Hepatocyte (in vitro differentiated cells): Measurements from ENCODE around the gene CRACDL. TPM values are rescaled to one million over a fixed set of nuclear protein-coding genes. Genes with fewer than 3 reads are reported as not detected.

Source experiments
- DNase-seq: peaks from one replicate; pipeline ENCODE4 v3.0.0-alpha.2; 2016; ENCODE audit warnings: low spot score
- H2AFZ ChIP-seq: fragments of 200-600 bp; sonication (generic); 2 replicates; pipeline ENCODE4 v1.6.0; 2016; ENCODE audit warnings: antibody characterized with exemption, mild to moderate bottlenecking
- H3K27ac ChIP-seq: fragments of 200-600 bp; sonication (generic); 2 replicates; pipeline ENCODE4 v1.5.1; 2016; ENCODE audit warnings: mild to moderate bottlenecking
- H3K27me3 ChIP-seq: fragments of 200-600 bp; sonication (generic); 2 replicates; pipeline ENCODE4 v1.6.1; 2016
- H3K36me3 ChIP-seq: fragments of 200-600 bp; sonication (generic); replicated peaks from 2 replicates; pipeline ENCODE4 v1.5.1; 2016; ENCODE audit warnings: low read depth; ENCODE audit not compliant: insufficient read depth
- H3K4me1 ChIP-seq: fragments of 200-600 bp; sonication (generic); 2 replicates; pipeline ENCODE4 v1.5.1; 2016; ENCODE audit warnings: mild to moderate bottlenecking, moderate library complexity; ENCODE audit not compliant: insufficient read depth
- H3K4me2 ChIP-seq: fragments of 200-600 bp; sonication (generic); 2 replicates; pipeline ENCODE4 v1.6.0; 2016
- H3K4me3 ChIP-seq: fragments of 200-600 bp; sonication (generic); 2 replicates; pipeline ENCODE4 v1.5.1; 2016; ENCODE audit warnings: mild to moderate bottlenecking
- H3K79me2 ChIP-seq: fragments of 200-600 bp; sonication (generic); 2 replicates; pipeline ENCODE4 v1.6.0; 2017; ENCODE audit warnings: mild to moderate bottlenecking
- H3K9me2 ChIP-seq: fragments of 200-600 bp; sonication (generic); replicated peaks from 2 replicates; pipeline ENCODE4 v1.6.0; 2017; ENCODE audit warnings: mild to moderate bottlenecking; ENCODE audit not compliant: insufficient read depth
- H3K9me3 ChIP-seq: fragments of 200-600 bp; sonication (generic); 2 replicates; pipeline ENCODE4 v1.5.1; 2016; ENCODE audit warnings: low read depth, mild to moderate bottlenecking
- H4K20me1 ChIP-seq: fragments of 200-600 bp; sonication (generic); 2 replicates; pipeline ENCODE4 v1.6.0; 2016; ENCODE audit warnings: mild to moderate bottlenecking; ENCODE audit not compliant: insufficient read depth, poor library complexity, severe bottlenecking
- EZH2 ChIP-seq: fragments of 200-600 bp; sonication (generic); IDR thresholded peaks from 2 replicates; pipeline ENCODE4 v1.6.1; 2016; ENCODE audit warnings: antibody characterized with exemption, mild to moderate bottlenecking, borderline replicate concordance
- EZH2phosphoT487 ChIP-seq: fragments of 200-600 bp; sonication (generic); IDR thresholded peaks from one replicate; pipeline ENCODE4 v1.6.1; 2018; ENCODE audit warnings: antibody characterized with exemption, mild to moderate bottlenecking, low read depth, moderate library complexity; ENCODE audit not compliant: unreplicated experiment, severe bottlenecking
- WGBS: methylation state at CpG from one replicate; pipeline ENCODE4 v1.1.6; 2016; ENCODE audit warnings: low lambda C conversion rate; ENCODE audit errors: missing lambda C conversion rate; 5-methylcytosine and 5-hydroxymethylcytosine counted together
- polyA plus RNA-seq: library from polyadenylated mRNA; unstranded; fragments of >200 nt; fragmentation: Nextera tagmentation; extraction: Ambion mirVana; gene quantifications from 2 replicates; pipeline ENCODE4 v1.2.1, GENCODE V29; 2016
- total RNA-seq: library from RNA; depleted of rRNA; stranded (reverse); fragments of >200 nt; gene quantifications from 2 replicates; pipeline ENCODE4 v1.2.3, GENCODE V29; 2014
- TF ChIP-seq, protein P1 (sequence below): fragments of 200-600 bp; sonication (generic); IDR thresholded peaks from 2 replicates; pipeline ENCODE4 v1.5.1; 2016; ENCODE audit warnings: antibody characterized with exemption, mild to moderate bottlenecking; ENCODE audit not compliant: poor library complexity

The CRACDL gene
- total and polyA plus RNA-seq, 2 experiments from 2014 or later, result 0.47 to 1.4 TPM

DNA sequence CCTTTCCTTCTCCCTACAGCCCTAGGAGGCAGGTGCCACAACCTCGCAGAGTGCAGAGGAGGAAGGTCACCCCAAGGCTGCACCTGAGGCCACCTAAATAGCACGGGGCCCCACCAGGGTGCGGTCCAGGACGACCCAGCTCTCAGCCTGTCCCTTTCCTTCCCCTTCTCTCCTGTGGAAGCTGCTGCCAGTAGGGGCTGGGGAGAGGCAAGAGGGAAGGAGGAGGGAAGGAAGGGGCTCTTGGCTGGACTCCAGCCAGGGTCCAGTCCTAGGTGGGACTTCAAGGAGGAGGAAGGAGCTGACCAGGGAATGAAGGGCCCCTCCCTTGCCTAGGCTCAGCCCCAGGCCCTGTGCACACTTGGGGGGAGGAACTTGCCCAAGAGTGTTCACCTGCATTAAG, 11.1 kb downstream of the CRACDL start:
- 53% methylated on average over 4 of the region's 4 CpGs for WGBS
- H3K9me3 ChIP-seq, result no peaks in the 10 kb centered on the region

DNA sequence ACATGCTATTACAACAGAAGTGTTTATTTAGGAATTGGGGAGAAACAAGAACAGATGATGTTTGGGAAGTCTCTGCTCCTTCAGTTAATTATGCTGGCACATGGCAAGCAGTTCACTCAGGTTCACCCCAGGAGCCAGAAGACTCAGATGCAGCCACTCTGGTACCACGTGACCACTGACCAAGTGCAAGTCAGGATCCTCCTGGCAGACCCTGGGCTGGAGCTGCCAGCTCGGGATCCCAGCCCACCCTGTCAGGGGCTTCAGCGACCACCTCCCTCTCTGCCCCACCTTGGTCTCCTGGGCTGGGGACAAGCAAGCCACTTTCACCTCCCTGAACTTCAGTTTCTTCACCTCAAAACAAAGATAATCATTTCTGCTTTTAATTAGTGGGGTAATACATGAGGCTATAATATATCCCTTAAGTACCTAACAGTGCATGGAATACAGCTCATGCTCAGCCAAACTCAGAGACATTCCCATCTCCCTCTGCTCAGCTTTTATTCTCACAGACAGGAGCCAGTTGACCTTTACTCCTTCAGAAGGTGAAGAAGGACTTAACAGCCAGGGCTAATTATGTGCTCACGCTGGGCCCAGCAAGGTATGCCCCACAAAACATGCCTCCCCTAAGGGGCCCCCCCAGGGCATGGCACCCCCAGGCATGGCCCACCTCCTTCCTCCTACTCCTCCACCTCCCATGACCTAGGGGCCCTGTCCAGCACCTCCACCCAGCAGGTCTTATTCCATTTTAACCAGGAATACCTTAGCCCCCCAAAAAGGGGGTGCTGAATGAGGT, 11.8 kb downstream of the CRACDL start:
- no peak overlapping the region for H2AFZ ChIP-seq
- no peak for DNase-seq
- no peak overlapping the region for H3K4me2 ChIP-seq
- H3K27me3 ChIP-seq, result peaks cover 5% of the 10 kb centered on the region
- H3K9me2 ChIP-seq, result no peaks in the 10 kb centered on the region
- no peaks in the 10 kb centered on the region for H4K20me1 ChIP-seq
- no peaks in the 10 kb centered on the region for H3K9me3 ChIP-seq
- H3K36me3 ChIP-seq, result no peaks in the 10 kb centered on the region
- TF ChIP-seq, protein P1, sequence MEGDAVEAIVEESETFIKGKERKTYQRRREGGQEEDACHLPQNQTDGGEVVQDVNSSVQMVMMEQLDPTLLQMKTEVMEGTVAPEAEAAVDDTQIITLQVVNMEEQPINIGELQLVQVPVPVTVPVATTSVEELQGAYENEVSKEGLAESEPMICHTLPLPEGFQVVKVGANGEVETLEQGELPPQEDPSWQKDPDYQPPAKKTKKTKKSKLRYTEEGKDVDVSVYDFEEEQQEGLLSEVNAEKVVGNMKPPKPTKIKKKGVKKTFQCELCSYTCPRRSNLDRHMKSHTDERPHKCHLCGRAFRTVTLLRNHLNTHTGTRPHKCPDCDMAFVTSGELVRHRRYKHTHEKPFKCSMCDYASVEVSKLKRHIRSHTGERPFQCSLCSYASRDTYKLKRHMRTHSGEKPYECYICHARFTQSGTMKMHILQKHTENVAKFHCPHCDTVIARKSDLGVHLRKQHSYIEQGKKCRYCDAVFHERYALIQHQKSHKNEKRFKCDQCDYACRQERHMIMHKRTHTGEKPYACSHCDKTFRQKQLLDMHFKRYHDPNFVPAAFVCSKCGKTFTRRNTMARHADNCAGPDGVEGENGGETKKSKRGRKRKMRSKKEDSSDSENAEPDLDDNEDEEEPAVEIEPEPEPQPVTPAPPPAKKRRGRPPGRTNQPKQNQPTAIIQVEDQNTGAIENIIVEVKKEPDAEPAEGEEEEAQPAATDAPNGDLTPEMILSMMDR, result no peak
- H3K27ac ChIP-seq, result no peak overlapping the region
- no peaks in the 10 kb centered on the region for H3K79me2 ChIP-seq
- H3K4me1 ChIP-seq, result no peaks in the 10 kb centered on the region
- WGBS, result 87% methylated on average over 4 of the region's 4 CpGs
- H3K4me3 ChIP-seq, result no peak overlapping the region

More for the DNA sequence above, 11.1 kb downstream of the CRACDL start:
- no peaks in the 10 kb centered on the region for H3K79me2 ChIP-seq
- TF ChIP-seq EZH2 (no peak), EZH2phosphoT487 (no peak)
- TF ChIP-seq, protein P1, result no peak
- H2AFZ ChIP-seq, result no peak overlapping the region
- H3K9me2 ChIP-seq, result no peaks in the 10 kb centered on the region
- no peak for DNase-seq
- H3K4me3 ChIP-seq, result no peak overlapping the region
- no peaks in the 10 kb centered on the region for H3K36me3 ChIP-seq
- peaks cover 5% of the 10 kb centered on the region for H3K27me3 ChIP-seq
- no peaks in the 10 kb centered on the region for H4K20me1 ChIP-seq
- H3K27ac ChIP-seq, result no peak overlapping the region
- no peak overlapping the region for H3K4me2 ChIP-seq
- H3K4me1 ChIP-seq, result no peaks in the 10 kb centered on the region

DNA sequence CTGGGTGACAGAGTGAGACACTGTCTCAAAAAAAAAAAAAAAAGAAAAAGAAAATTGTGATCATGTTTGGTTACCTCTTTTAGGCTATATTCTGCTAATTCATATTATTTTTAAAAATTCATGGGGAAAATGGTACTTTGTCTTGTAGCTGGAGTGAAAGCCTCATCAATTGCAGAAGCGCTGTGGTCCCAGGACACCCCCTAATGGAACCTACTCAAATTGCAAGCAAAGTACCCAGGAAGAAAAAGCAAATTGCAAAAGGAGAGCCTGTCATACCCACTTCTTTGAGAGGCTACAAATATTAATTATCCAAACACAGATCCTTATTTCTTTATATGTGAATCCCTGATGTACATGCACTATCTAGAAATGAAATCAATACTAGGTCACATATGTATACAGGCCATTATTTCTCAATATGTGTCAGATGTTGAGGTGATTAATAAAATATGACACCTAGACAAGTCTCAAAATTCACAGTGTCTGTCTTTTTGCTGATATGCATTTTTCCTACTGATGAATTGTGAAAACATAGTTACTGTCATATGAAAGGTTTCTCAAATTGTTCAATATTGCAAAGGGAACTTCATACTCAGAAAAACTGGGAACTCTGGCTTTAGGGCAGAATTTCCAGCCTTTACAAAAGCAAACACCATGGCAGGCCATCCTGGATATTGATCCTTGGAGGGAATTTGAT, 12.6 kb downstream of the CRACDL start:
- no peak overlapping the region for H3K4me2 ChIP-seq
- no peaks in the 10 kb centered on the region for H3K9me3 ChIP-seq
- H4K20me1 ChIP-seq, result no peaks in the 10 kb centered on the region
- TF ChIP-seq, protein P1, result no peak
- TF ChIP-seq EZH2, result no peak
- no peaks in the 10 kb centered on the region for H3K4me1 ChIP-seq
- no peak for DNase-seq
- H3K36me3 ChIP-seq, result no peaks in the 10 kb centered on the region
- H3K27ac ChIP-seq, result no peak overlapping the region
- H3K9me2 ChIP-seq, result no peaks in the 10 kb centered on the region
- no peak overlapping the region for H3K4me3 ChIP-seq
- no peaks in the 10 kb centered on the region for H3K27me3 ChIP-seq
- H2AFZ ChIP-seq, result no peak overlapping the region
- no peaks in the 10 kb centered on the region for H3K79me2 ChIP-seq
- 87% methylated on average over 1 of the region's 1 CpG for WGBS
